Neural progenitor cell (in vitro differentiated cells): ENCODE measurements around the gene MYL5. TPM values are rescaled to one million over a fixed set of nuclear protein-coding genes. Genes with fewer than 3 reads are reported as not detected.

Experiments
- DNase-seq: peaks from one replicate; pipeline ENCODE4 v3.0.0-alpha.2; 2016; ENCODE audit warnings: low spot score
- H2AFZ ChIP-seq: fragments of 200-600 bp; sonication (generic); replicated peaks from 2 replicates; pipeline ENCODE4 v1.6.1; 2016; ENCODE audit warnings: antibody characterized with exemption
- H3F3A ChIP-seq: fragments of 200-600 bp; sonication (generic); 2 replicates; pipeline ENCODE4 v1.6.1; 2016; ENCODE audit warnings: antibody characterized with exemption, low read depth
- H3K27ac ChIP-seq: fragments of 200-600 bp; sonication (generic); 2 replicates; pipeline ENCODE4 v1.5.1; 2016; ENCODE audit warnings: mild to moderate bottlenecking
- H3K27me3 ChIP-seq: fragments of 200-600 bp; sonication (generic); 2 replicates; pipeline ENCODE4 v1.6.1; 2016; ENCODE audit warnings: mild to moderate bottlenecking, moderate library complexity
- H3K36me3 ChIP-seq: fragments of 200-600 bp; sonication (generic); 2 replicates; pipeline ENCODE4 v1.5.1; 2016
- H3K4me1 ChIP-seq: fragments of 200-600 bp; sonication (generic); 2 replicates; pipeline ENCODE4 v1.6.1; 2016; ENCODE audit warnings: mixed run types
- H3K4me2 ChIP-seq: fragments of 200-600 bp; sonication (generic); 2 replicates; pipeline ENCODE4 v1.6.1; 2016
- H3K4me3 ChIP-seq: fragments of 200-600 bp; sonication (generic); 2 replicates; pipeline ENCODE4 v1.5.1; 2016
- H3K79me2 ChIP-seq: fragments of 200-600 bp; sonication (generic); 2 replicates; pipeline ENCODE4 v1.6.1; 2016; ENCODE audit warnings: low read depth
- H3K9ac ChIP-seq: fragments of 200-600 bp; sonication (generic); 2 replicates; pipeline ENCODE4 v1.6.1; 2016
- H3K9me3 ChIP-seq: fragments of 200-600 bp; sonication (generic); 2 replicates; pipeline ENCODE4 v1.5.1; 2016; ENCODE audit warnings: low read depth
- H4K20me1 ChIP-seq: fragments of 200-600 bp; sonication (generic); 2 replicates; pipeline ENCODE4 v1.6.1; 2016; ENCODE audit warnings: low read depth
- H3K27ac Mint-ChIP-seq: 3 replicates; pipeline ENCODE4 v1.8.0; 2021; ENCODE audit warnings: mixed read lengths
- H3K27me3 Mint-ChIP-seq: 2 replicates; pipeline ENCODE4 v1.8.0; 2022; ENCODE audit warnings: low read depth, mild to moderate bottlenecking, inconsistent platforms, moderate library complexity, mixed read lengths; ENCODE audit not compliant: insufficient read depth
- H3K36me3 Mint-ChIP-seq: 3 replicates; pipeline ENCODE4 v1.8.0; 2021; ENCODE audit warnings: mixed read lengths
- H3K4me1 Mint-ChIP-seq: 3 replicates; pipeline ENCODE4 v1.8.0; 2021; ENCODE audit warnings: mixed read lengths
- H3K4me3 Mint-ChIP-seq: 3 replicates; pipeline ENCODE4 v1.8.0; 2021; ENCODE audit warnings: mild to moderate bottlenecking, moderate library complexity, mixed read lengths
- H3K9me3 Mint-ChIP-seq: 3 replicates; pipeline ENCODE4 v1.8.0; 2020; ENCODE audit warnings: mixed read lengths
- EZH2 ChIP-seq: fragments of 200-600 bp; sonication (generic); IDR thresholded peaks from 2 replicates; pipeline ENCODE4 v1.6.1; 2017; ENCODE audit warnings: antibody characterized with exemption, mild to moderate bottlenecking, moderate library complexity
- EZH2phosphoT487 ChIP-seq: fragments of 200-600 bp; sonication (generic); IDR thresholded peaks from 2 replicates; pipeline ENCODE4 v1.6.1; 2017; ENCODE audit warnings: antibody characterized with exemption
- total RNA-seq: library from RNA; depleted of rRNA; stranded (reverse); fragments of >200 nt; gene quantifications from 2 replicates; pipeline ENCODE4 v1.2.3, GENCODE V29; 2015; ENCODE audit warnings: low replicate concordance
- TF ChIP-seq, protein P1 (sequence below): fragments of 200-600 bp; sonication (generic); IDR thresholded peaks from 2 replicates; pipeline ENCODE4 v1.5.1; 2017; ENCODE audit warnings: antibody characterized with exemption, mild to moderate bottlenecking

MYL5 gene
- total RNA-seq, 1 donor from 2014 or later, result 0.21 TPM

DNA sequence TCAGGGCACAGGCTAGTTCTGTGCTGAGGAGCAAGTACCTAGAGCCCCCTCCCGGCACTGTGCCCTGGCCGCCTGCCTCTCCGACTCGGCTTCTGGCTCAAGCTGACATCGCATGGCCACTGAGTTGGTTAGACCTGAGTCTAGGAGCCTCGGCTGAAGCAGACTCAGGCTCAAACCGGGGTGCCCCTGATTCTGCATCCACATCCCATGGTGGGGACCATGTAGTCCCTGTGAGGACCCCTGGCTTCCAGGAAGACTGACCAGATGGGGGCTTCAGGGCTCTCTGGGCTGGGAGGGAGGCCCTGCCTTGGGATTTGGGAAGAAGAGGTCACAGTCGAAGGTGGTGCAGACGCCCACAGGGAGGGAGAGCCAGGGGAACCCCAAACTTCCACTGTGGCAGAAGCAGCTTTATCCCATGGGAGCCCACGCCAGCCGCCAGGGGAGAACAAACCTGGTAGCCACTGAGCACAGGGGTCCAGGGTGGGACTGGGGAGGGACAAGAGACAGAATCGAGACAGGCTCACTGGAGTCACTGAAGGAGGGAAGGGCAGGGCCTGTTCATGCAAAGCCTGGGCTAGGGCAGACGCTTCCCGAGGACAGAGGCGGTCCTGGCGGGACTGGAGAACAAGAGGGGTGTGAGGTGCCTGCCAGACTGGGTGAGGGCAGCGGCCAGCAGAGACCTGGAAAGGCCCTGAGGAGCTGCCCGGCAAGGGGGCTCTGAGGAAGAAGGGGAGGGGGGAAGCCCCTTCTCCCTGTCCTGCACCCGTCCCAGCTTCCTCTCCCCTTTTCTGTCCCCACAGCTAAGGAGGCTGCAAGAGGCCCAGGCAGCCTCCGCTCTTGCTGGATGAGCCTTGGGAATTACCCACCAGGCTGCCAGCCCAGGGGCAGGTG is 47.9 kb upstream of the MYL5 start:
- H3F3A ChIP-seq, result peaks cover 8% of the 10 kb centered on the region

DNA sequence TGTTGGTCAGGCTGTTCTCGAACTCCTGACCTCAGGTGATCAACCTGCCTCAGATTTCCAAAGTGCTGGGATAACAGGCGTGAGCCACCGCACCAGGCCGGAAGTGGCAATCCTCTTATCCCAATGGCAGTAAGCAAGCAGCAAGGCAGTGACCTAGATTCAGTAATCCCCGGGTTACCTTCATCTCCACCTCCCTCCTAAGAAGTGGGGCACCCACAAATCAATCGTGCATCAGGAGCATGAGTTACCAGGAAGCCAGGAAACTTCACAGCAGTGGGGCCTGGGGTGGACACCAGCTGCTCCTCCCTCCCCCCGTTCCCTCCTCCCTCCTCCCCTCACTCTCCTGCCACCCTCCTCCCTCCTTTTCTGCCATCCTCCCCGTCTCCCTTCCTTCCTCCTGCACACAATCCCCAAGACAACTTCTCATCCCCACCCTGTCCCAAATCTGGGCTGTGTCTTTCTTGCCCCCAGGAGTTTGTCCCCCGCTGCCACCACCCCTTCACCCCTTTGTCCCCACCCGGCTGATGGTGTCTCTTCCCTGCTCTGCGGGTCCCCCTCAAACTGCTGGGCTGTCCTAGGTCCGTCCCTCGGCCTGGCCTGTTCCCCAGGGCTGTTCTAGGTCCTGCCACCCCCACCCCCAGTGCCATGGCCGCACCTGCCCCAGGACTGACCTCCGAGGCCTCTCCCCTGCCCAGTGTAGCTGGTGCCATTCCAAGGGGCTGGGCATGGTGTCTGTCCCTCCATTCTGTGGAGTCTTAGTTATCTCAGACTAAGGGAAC is 46.8 kb upstream of the MYL5 start:
- no peak overlapping the region for H3K4me2 ChIP-seq
- no peaks in the 10 kb centered on the region for H3K79me2 ChIP-seq
- no peaks in the 10 kb centered on the region for H3K27me3 ChIP-seq
- H3K4me1 ChIP-seq, result peaks cover 18% of the 10 kb centered on the region
- Mint-ChIP-seq H3K9me3 (peaks cover 13% of the 10 kb centered on the region), H3K27me3 (peaks cover 7% of the 10 kb centered on the region), H3K4me3 (no peak overlapping the region), H3K36me3 (peaks cover under 1% of the 10 kb centered on the region), H3K27ac (no peak overlapping the region), H3K4me1 (peaks cover 8% of the 10 kb centered on the region)
- DNase-seq, result no peak
- H3K4me3 ChIP-seq, result no peak overlapping the region
- H4K20me1 ChIP-seq, result no peaks in the 10 kb centered on the region
- H3K9me3 ChIP-seq, result no peaks in the 10 kb centered on the region
- peaks cover 8% of the 10 kb centered on the region for H3F3A ChIP-seq
- H2AFZ ChIP-seq, result no peak overlapping the region
- H3K27ac ChIP-seq, result no peak overlapping the region
- no peak overlapping the region for H3K9ac ChIP-seq
- TF ChIP-seq EZH2, result no peak
- no peak for TF ChIP-seq EZH2phosphoT487
- TF ChIP-seq, protein P1, sequence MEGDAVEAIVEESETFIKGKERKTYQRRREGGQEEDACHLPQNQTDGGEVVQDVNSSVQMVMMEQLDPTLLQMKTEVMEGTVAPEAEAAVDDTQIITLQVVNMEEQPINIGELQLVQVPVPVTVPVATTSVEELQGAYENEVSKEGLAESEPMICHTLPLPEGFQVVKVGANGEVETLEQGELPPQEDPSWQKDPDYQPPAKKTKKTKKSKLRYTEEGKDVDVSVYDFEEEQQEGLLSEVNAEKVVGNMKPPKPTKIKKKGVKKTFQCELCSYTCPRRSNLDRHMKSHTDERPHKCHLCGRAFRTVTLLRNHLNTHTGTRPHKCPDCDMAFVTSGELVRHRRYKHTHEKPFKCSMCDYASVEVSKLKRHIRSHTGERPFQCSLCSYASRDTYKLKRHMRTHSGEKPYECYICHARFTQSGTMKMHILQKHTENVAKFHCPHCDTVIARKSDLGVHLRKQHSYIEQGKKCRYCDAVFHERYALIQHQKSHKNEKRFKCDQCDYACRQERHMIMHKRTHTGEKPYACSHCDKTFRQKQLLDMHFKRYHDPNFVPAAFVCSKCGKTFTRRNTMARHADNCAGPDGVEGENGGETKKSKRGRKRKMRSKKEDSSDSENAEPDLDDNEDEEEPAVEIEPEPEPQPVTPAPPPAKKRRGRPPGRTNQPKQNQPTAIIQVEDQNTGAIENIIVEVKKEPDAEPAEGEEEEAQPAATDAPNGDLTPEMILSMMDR, result no peak
- no peaks in the 10 kb centered on the region for H3K36me3 ChIP-seq

More for the DNA sequence above, 47.9 kb upstream of the MYL5 start:
- Histone ChIP-seq H3K79me2 (no peaks in the 10 kb centered on the region), H3K4me2 (no peak overlapping the region), H2AFZ (no peak overlapping the region), H3K27ac (no peak overlapping the region), H4K20me1 (no peaks in the 10 kb centered on the region), H3K27me3 (no peaks in the 10 kb centered on the region), H3K9me3 (no peaks in the 10 kb centered on the region), H3K4me3 (no peak overlapping the region), H3K9ac (no peak overlapping the region), H3K4me1 (peaks cover 18% of the 10 kb centered on the region), H3K36me3 (no peaks in the 10 kb centered on the region)
- no peak for DNase-seq
- Mint-ChIP-seq H3K36me3 (no peaks in the 10 kb centered on the region), H3K27me3 (peaks cover 9% of the 10 kb centered on the region), H3K4me1 (peaks cover 8% of the 10 kb centered on the region), H3K27ac (no peak overlapping the region), H3K4me3 (no peak overlapping the region), H3K9me3 (peaks cover 7% of the 10 kb centered on the region)
- no peak for TF ChIP-seq EZH2phosphoT487
- TF ChIP-seq, protein P1, result no peak

DNA sequence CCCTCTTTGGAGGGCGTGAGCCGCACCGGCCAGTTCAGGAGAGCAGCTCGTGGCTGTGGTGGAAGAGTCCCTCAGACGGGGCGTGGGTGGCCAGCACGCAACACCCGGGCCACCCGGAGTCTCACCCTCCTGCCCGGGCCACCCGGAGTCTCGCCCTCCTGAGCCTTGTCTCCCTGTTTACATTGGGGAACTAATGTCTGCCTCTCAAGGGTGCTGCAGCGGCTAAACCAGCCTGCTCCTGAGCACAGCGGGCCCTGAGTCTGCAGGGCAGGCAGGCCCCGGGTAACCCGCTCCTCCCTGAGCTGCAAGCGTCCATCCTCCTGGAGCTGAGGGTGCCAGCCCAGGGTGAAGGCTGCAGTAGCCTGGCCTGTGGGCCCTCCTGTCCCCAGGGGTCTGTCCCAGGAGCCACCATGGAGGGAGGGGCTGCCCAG is 46.0 kb upstream of the MYL5 start:
- Histone ChIP-seq H3K36me3 (no peaks in the 10 kb centered on the region), H2AFZ (no peak overlapping the region), H3K4me3 (no peak overlapping the region), H3K27ac (no peak overlapping the region), H3K9me3 (no peaks in the 10 kb centered on the region), H3K27me3 (no peaks in the 10 kb centered on the region), H3K4me2 (no peak overlapping the region), H4K20me1 (no peaks in the 10 kb centered on the region), H3F3A (peaks cover 8% of the 10 kb centered on the region), H3K79me2 (no peaks in the 10 kb centered on the region), H3K4me1 (peaks cover 18% of the 10 kb centered on the region), H3K9ac (no peak overlapping the region)
- DNase-seq, result no peak
- no peak overlapping the region for H3K27ac Mint-ChIP-seq
- H3K4me1 Mint-ChIP-seq, result peaks cover 8% of the 10 kb centered on the region
- H3K27me3 Mint-ChIP-seq, result peaks cover 8% of the 10 kb centered on the region
- peaks cover 16% of the 10 kb centered on the region for H3K9me3 Mint-ChIP-seq
- TF ChIP-seq EZH2phosphoT487, result no peak
- TF ChIP-seq, protein P1, result no peak
- H3K36me3 Mint-ChIP-seq, result peaks cover 3% of the 10 kb centered on the region
- H3K4me3 Mint-ChIP-seq, result no peak overlapping the region
